ENCODE measurements around the gene JCHAIN.

Gene JCHAIN

GRCh38 chr4:70634482-70634881 is 31.8 kb downstream of the JCHAIN start:
- DNase-seq = no peak

GRCh38 chr4:70632028-70632427 is 34.3 kb downstream of the JCHAIN start:
- DNase-seq = no peak

- DNase-seq = no peak
Measured at GRCh38 chr4:70630162-70630561, 36.1 kb downstream of the JCHAIN start.

- no peak for DNase-seq
Measured at GRCh38 chr4:70629469-70630090, 36.7 kb downstream of the JCHAIN start.

GRCh38 chr4:70628444-70628843 is 37.9 kb downstream of the JCHAIN start, which contains the start of gene ENAM:
ENAM (plus strand) TSS chr4:70628744; CDS start chr4:70629501, 757 bp downstream.
- no peak for DNase-seq

- no peak for DNase-seq
Measured at GRCh38 chr4:70627620-70628019, 38.7 kb downstream of the JCHAIN start.

- DNase-seq = no peak
Measured at GRCh38 chr4:70624226-70624793, 42.0 kb downstream of the JCHAIN start.

- no peak for DNase-seq
Measured at GRCh38 chr4:70623323-70623722, 43.0 kb downstream of the JCHAIN start.

GRCh38 chr4:70619778-70620177 is 46.5 kb downstream of the JCHAIN start:
- DNase-seq = no peak

- no peak for DNase-seq
Measured at GRCh38 chr4:70619288-70619687, 47.0 kb downstream of the JCHAIN start.

- no peak for DNase-seq
Measured at GRCh38 chr4:70614184-70614555, 52.1 kb downstream of the JCHAIN start.

- no peak for DNase-seq
Measured at GRCh38 chr4:70613306-70614183, 52.8 kb downstream of the JCHAIN start.

GRCh38 chr4:70608324-70608723 is 58.0 kb downstream of the JCHAIN start:
- no peak for DNase-seq

- no peak for DNase-seq
Measured at GRCh38 chr4:70607334-70607853, 58.9 kb downstream of the JCHAIN start.

- DNase-seq = no peak
Measured at GRCh38 chr4:70606459-70606858, 59.8 kb downstream of the JCHAIN start.
